K562 (cell line): ENCODE data around the gene MYOM3. TPM values are rescaled to one million over a fixed set of nuclear protein-coding genes. Genes with fewer than 3 reads are reported as not detected.

Source experiments
- ATAC-seq: fragments of 200-7000 bp; cut with Tn5 transposase; 3 replicates; pipeline ENCODE4 v1.9.1; 2020; ENCODE audit warnings: moderate library complexity
- BruUV-seq: library from RNA; stranded (reverse); fragments of 400-500 nt; replicated peaks from 2 replicates; lab custom pipeline; 2021; lab: Mats Ljungman, UMichigan
- CTCF ChIA-PET: fragments of 300-600 bp; formaldehyde crosslinking; extraction: SDS; loops from one replicate; lab custom pipeline; 2021; ENCODE audit warnings: low intra/inter-chr PET ratio; lab: Yijun Ruan, JAX
- POLR2A ChIA-PET: fragments of 300-600, 350-650 bp; sonication (Branson Sonifier 250); formaldehyde crosslinking; extraction: SDS; loops from one replicate; lab custom pipeline; 2021; ENCODE audit warnings: antibody characterized with exemption, inconsistent platforms; lab: Yijun Ruan, JAX
- DNase-seq, 4 experiments: peaks; one replicate each; pipeline versions ENCODE4 v3.0.0 to v3.0.0-alpha.2; 2011 to 2018; ENCODE audit warnings: low spot score in 3 of 4, mixed read lengths in 3 of 4; ENCODE audit errors: extremely low read depth in 1 of 4
- FAIRE-seq: peaks from 2 replicates; lab custom pipeline; 2011; peaks lifted over from hg19 to GRCh38; lab: Jason Lieb, UNC
- H2AFZ ChIP-seq: 2 replicates; pipeline ENCODE4 v1.6.0; 2011; ENCODE audit warnings: low read depth, low read length, control low read depth, inconsistent platforms
- H3K27ac ChIP-seq: fragments of 200-600 bp; 3 replicates; pipeline ENCODE4 v1.8.0; 2011; ENCODE audit warnings: low read depth, mild to moderate bottlenecking, control low read depth, inconsistent platforms, low read length, moderate library complexity, mixed read lengths; ENCODE audit errors: extremely low read depth
- H3K27me3 ChIP-seq, 2 experiments: fragments of 300-600 bp in 1 of 2; 2 replicates in 1 of 2; 3 replicates in 1 of 2; pipeline versions ENCODE4 v1.6.0 to v1.8.0; 2011; ENCODE audit warnings: inconsistent platforms in 2 of 2, low read length in 2 of 2, mild to moderate bottlenecking in 1 of 2, mixed read lengths in 1 of 2, moderate library complexity in 1 of 2; ENCODE audit not compliant: control insufficient read depth in 2 of 2, insufficient read depth in 2 of 2
- H3K36me3 ChIP-seq: fragments of 300-600 bp; 3 replicates; pipeline ENCODE4 v1.8.0; 2011; ENCODE audit warnings: mild to moderate bottlenecking, low read length, inconsistent platforms; ENCODE audit not compliant: control insufficient read depth, insufficient read depth
- H3K4me1 ChIP-seq, 2 experiments: fragments of 200-600 bp in 1 of 2; replicated peaks in 1 of 2; 2 replicates in 1 of 2; 3 replicates in 1 of 2; pipeline versions ENCODE4 v1.5.1 to v1.8.0; 2011; ENCODE audit warnings: inconsistent platforms in 2 of 2, low read length in 2 of 2, mild to moderate bottlenecking in 1 of 2, mixed read lengths in 1 of 2, moderate library complexity in 1 of 2; ENCODE audit not compliant: control insufficient read depth in 2 of 2, insufficient read depth in 2 of 2
- H3K4me2 ChIP-seq: 2 replicates; pipeline ENCODE4 v1.6.1; 2011; ENCODE audit warnings: low read length, control low read depth, inconsistent platforms, mixed read lengths; ENCODE audit not compliant: insufficient read depth
- H3K4me3 ChIP-seq: fragments of 200-600 bp; sonication (generic), shearing (Covaris generic); 2 replicates; pipeline ENCODE4 v1.5.1; 2016; ENCODE audit warnings: control low read depth, inconsistent platforms
- H3K79me2 ChIP-seq: fragments of 200-600 bp; 3 replicates; pipeline ENCODE4 v1.8.0; 2011; ENCODE audit warnings: low read length, inconsistent platforms; ENCODE audit not compliant: control insufficient read depth, insufficient read depth
- H3K9ac ChIP-seq, 2 experiments: 2 replicates each; pipeline versions ENCODE4 v1.6.0 to v1.6.1; 2011; ENCODE audit warnings: low read depth in 2 of 2, low read length in 2 of 2, control low read depth in 1 of 2, inconsistent platforms in 1 of 2, mild to moderate bottlenecking in 1 of 2, mixed read lengths in 1 of 2; ENCODE audit not compliant: insufficient read depth in 1 of 2
- H3K9me1 ChIP-seq: one replicate; pipeline ENCODE4 v1.6.0; 2011; ENCODE audit warnings: inconsistent platforms, mild to moderate bottlenecking, low read length, moderate library complexity; ENCODE audit not compliant: control insufficient read depth, insufficient read depth
- H3K9me3 ChIP-seq: replicated peaks from 2 replicates; pipeline ENCODE4 v1.5.1; 2011; ENCODE audit warnings: low read depth, low read length, inconsistent platforms; ENCODE audit not compliant: control insufficient read depth, insufficient read depth
- H4K20me1 ChIP-seq: replicated peaks from 2 replicates; pipeline ENCODE4 v1.6.1; 2011; ENCODE audit warnings: low read length, inconsistent platforms, mixed read lengths; ENCODE audit not compliant: control insufficient read depth, insufficient read depth
- ARNT ChIP-seq, 2 experiments: fragments of 450-650 bp; IDR thresholded peaks; 2 replicates each; pipeline ENCODE4 v1.6.1; 2016; ENCODE audit warnings: mild to moderate bottlenecking in 1 of 2
- BACH1 ChIP-seq: fragments of 200-800 bp; sonication (Bioruptor generic); IDR thresholded peaks from 2 replicates; pipeline ENCODE4 v1.6.1; 2016; ENCODE audit warnings: missing genetic modification characterization, missing compliant biosample characterization
- CSDE1 ChIP-seq, 2 experiments: fragments of 450-650 bp; IDR thresholded peaks; 2 replicates each; pipeline ENCODE4 v1.6.1; 2016; ENCODE audit warnings: mild to moderate bottlenecking in 1 of 2
- E2F5 ChIP-seq: sonication (generic); formaldehyde crosslinking; IDR thresholded peaks from 2 replicates; pipeline ENCODE4 v1.8.0; 2022; ENCODE audit warnings: mild to moderate bottlenecking, missing genetic modification reagents
- HINFP ChIP-seq: fragments of 450-650 bp; conservative IDR thresholded peaks from 2 replicates; pipeline ENCODE4 v1.6.1; 2016; ENCODE audit warnings: missing genetic modification characterization, low read depth, mild to moderate bottlenecking, control low read depth, missing compliant biosample characterization
- JUND ChIP-seq, 2 experiments: IDR thresholded peaks; 2 replicates in 1 of 2; 3 replicates in 1 of 2; pipeline ENCODE4 v1.6.1; 2011; ENCODE audit warnings: borderline replicate concordance in 2 of 2, low read depth in 2 of 2, low read length in 2 of 2, improper control_type of control experiment in 1 of 2, missing biosample characterization in 1 of 2, missing genetic modification characterization in 1 of 2, missing genetic modification reagents in 1 of 2
- KAT8 ChIP-seq: fragments of 450-650 bp; IDR thresholded peaks from 2 replicates; pipeline ENCODE4 v1.6.1; 2016; ENCODE audit warnings: low read depth, mild to moderate bottlenecking
- MED1 ChIP-seq: sonication (generic); formaldehyde crosslinking; IDR thresholded peaks from 2 replicates; pipeline ENCODE4 v1.8.1; 2023; ENCODE audit warnings: missing genetic modification reagents, borderline replicate concordance
- SMARCA4 ChIP-seq: fragments of 450-650 bp; IDR thresholded peaks from 2 replicates; pipeline ENCODE4 v1.6.1; 2016
- ZFP30 ChIP-seq: fragments of 250-450 bp; sonication (Bioruptor Pico); IDR thresholded peaks from 2 replicates; pipeline ENCODE4 v1.8.0; 2022; ENCODE audit warnings: moderate library complexity, mild to moderate bottlenecking, inconsistent platforms, borderline replicate concordance
- ZNF512 ChIP-seq: IDR thresholded peaks from 2 replicates; pipeline ENCODE4 v1.6.1; 2016; ENCODE audit warnings: missing genetic modification characterization, missing compliant biosample characterization
- ZNF584 ChIP-seq: fragments of 200-800 bp; sonication (Bioruptor generic); IDR thresholded peaks from 2 replicates; pipeline ENCODE4 v1.6.1; 2016; ENCODE audit warnings: low read depth, mild to moderate bottlenecking, missing genetic modification characterization, missing compliant biosample characterization
- ZNF668 ChIP-seq: fragments of 250-450 bp; sonication (Bioruptor Pico); IDR thresholded peaks from 2 replicates; pipeline ENCODE4 v1.8.0; 2022; ENCODE audit warnings: mild to moderate bottlenecking, inconsistent platforms
- WGBS: fragments of 100-300 bp; shearing (Covaris generic); methylation state at CpG from one replicate; pipeline ENCODE4 v1.1.6; 2016; ENCODE audit warnings: low coverage, mixed read lengths; ENCODE audit not compliant: insufficient coverage; ENCODE audit errors: missing lambda C conversion rate; 5-methylcytosine and 5-hydroxymethylcytosine counted together
- in situ Hi-C: fragments of 300-500 bp; cut with MboI; formaldehyde crosslinking; loops from 4 replicates; pipeline ENCODE4 v1.15.0; 2018; ENCODE audit warnings: inconsistent platforms, mixed read lengths
- intact Hi-C: fragments of 100-400 bp; cut with micrococcal nuclease; formaldehyde crosslinking; loops from 2 replicates; pipeline ENCODE4 v1.14.2; 2022
- polyA plus RNA-seq, 8 experiments: library from polyadenylated mRNA; depleted of rRNA in 4 of 8; stranded (reverse) in 5 of 8; unstranded in 3 of 8; fragments of >200 nt; fragmentation: Nextera tagmentation in 2 of 8; fragmentation: Illumina TruSeq in 1 of 8; extraction: Ambion mirVana in 2 of 8; extraction: Trizol in 1 of 8; gene quantifications; 2 replicates each; pipeline versions ENCODE4 v1.2.1 to v1.2.3, GENCODE V29; 2011 to 2014; ENCODE audit warnings: inconsistent platforms in 1 of 8, missing spikeins in 1 of 8
- total RNA-seq, 7 experiments: library from RNA; depleted of rRNA in 6 of 7; stranded (reverse); fragments of >200 nt in 6 of 7; fragmentation: Illumina TruSeq in 2 of 7; extraction: Trizol in 2 of 7; gene quantifications; 2 replicates each; pipeline versions ENCODE4 v1.2.1 to v1.2.3, GENCODE V29; 2011 to 2021; ENCODE audit warnings: low replicate concordance in 1 of 7

Gene MYOM3
- total and polyA plus RNA-seq, 9 of the 15 experiments (the other 6 are each of a cell fraction or from before 2014, with no cell fraction given) = 0.01 TPM; not detected in 8

GRCh38 chr1:24043345-24044032 is 68.4 kb downstream of the MYOM3 start:
- Histone ChIP-seq H3K4me1 (peaks cover 0 to 7% of the 10 kb centered on the region in 2 experiments; a peak in 2 of 5 replicates), H3K9me1 (no peaks in the 10 kb centered on the region), H4K20me1 (no peaks in the 10 kb centered on the region), H3K4me2 (no peak overlapping the region), H3K36me3 (no peaks in the 10 kb centered on the region), H3K9me3 (no peaks in the 10 kb centered on the region), H3K4me3 (no peak overlapping the region), H2AFZ (no peak overlapping the region), H3K27ac (no peak overlapping the region), H3K79me2 (no peaks in the 10 kb centered on the region), H3K9ac (no peak overlapping the region), H3K27me3 (peaks cover 3 to 10% of the 10 kb centered on the region in 2 experiments; a peak in 1 of 5 replicates)
- ATAC-seq (no peak), FAIRE-seq (no peak), DNase-seq (no peak)
- intact Hi-C loops = no loop called here
- POLR2A ChIA-PET = interaction anchor here (0.5 to 1.1 kb wide), 2 partner anchors 14 to 21 kb away, joined by 3 read pairs; no protein-coding TSS in a partner anchor
- no TSS peak for BruUV-seq
- 0% methylated on average over 1 of the region's 1 CpG for WGBS
- in situ Hi-C loops = no loop called here
- CTCF ChIA-PET = no interaction called here
- TF ChIP-seq KAT8 (no peak), JUND (IDR thresholded peaks at IDR 0.05; ENCODE audit: borderline replicate concordance, low read depth, low read length) (no peak), JUND (tag; IDR thresholded peaks at IDR 0.05; ENCODE audit: borderline replicate concordance, low read depth, low read length) (no peak), ZFP30 (CRISPR knock-in tag) (no peak), E2F5 (no peak), MED1 (CRISPR knock-in tag) (no peak), ZNF668 (CRISPR knock-in tag) (no peak), ZNF512 (no peak), HINFP (no peak), BACH1 (tag) (no peak), SMARCA4 (no peak), ARNT (IDR thresholded peaks at IDR 0.05) (no peak), CSDE1 (IDR thresholded peaks at IDR 0.05) (no peak), ZNF584 (CRISPR knock-in tag) (no peak)
